ENCODE measurements around the gene ADGRF1. TPM values are rescaled to one million over a fixed set of nuclear protein-coding genes. Genes with fewer than 3 reads are reported as not detected.
"Not testable (repeated sequence)": the region's sequence is repeated elsewhere in the genome, so short reads cannot be mapped to it uniquely, and the experiment has no call there.

The ADGRF1 gene
- total RNA-seq, 1 experiment from 2014 or later: not detected

- no peak for DNase-seq (ENCODE audit: low spot score)
Measured at GRCh38 chr6:47022191-47022590, 19.9 kb downstream of the ADGRF1 start.

GRCh38 chr6:47019941-47020340 lies 22.2 kb downstream of the ADGRF1 start:
- DNase-seq (ENCODE audit: low spot score): no peak

GRCh38 chr6:47016909-47017308 lies 25.2 kb downstream of the ADGRF1 start:
- DNase-seq (ENCODE audit: low spot score): no peak

- no peak for DNase-seq (ENCODE audit: low spot score)
Measured at GRCh38 chr6:47016261-47016660, 25.9 kb downstream of the ADGRF1 start.

GRCh38 chr6:47014401-47014800 lies 27.7 kb downstream of the ADGRF1 start:
- DNase-seq (ENCODE audit: low spot score): no peak

- no peak for DNase-seq (ENCODE audit: low spot score)
Measured at GRCh38 chr6:47009583-47009982, 32.5 kb downstream of the ADGRF1 start.

GRCh38 chr6:47008397-47008763 lies 33.8 kb downstream of the ADGRF1 start:
- DNase-seq (ENCODE audit: low spot score): no peak

GRCh38 chr6:47007657-47008396 lies 34.3 kb downstream of the ADGRF1 start:
- DNase-seq (ENCODE audit: low spot score): no peak

- no peak for DNase-seq (ENCODE audit: low spot score)
Measured at GRCh38 chr6:47005486-47005885, 36.6 kb downstream of the ADGRF1 start.

- DNase-seq (ENCODE audit: low spot score): no peak
Measured at GRCh38 chr6:47004463-47004862, 37.7 kb downstream of the ADGRF1 start.

GRCh38 chr6:47000842-47001241 lies 41.3 kb downstream of the ADGRF1 start:
- DNase-seq (ENCODE audit: low spot score): no peak

- DNase-seq (ENCODE audit: low spot score): no peak
Measured at GRCh38 chr6:46998436-46999017, 43.6 kb downstream of the ADGRF1 start.

- no peak for DNase-seq (ENCODE audit: low spot score)
Measured at GRCh38 chr6:46997646-46998045, 44.5 kb downstream of the ADGRF1 start.

- no peak for DNase-seq (ENCODE audit: low spot score)
Measured at GRCh38 chr6:46996860-46997641, 45.1 kb downstream of the ADGRF1 start.

GRCh38 chr6:46994933-46995332 lies 47.2 kb downstream of the ADGRF1 start:
- no peak for DNase-seq (ENCODE audit: low spot score)

GRCh38 chr6:46993846-46994245 lies 48.3 kb downstream of the ADGRF1 start:
- peak; percentile 66 for DNase-seq (ENCODE audit: low spot score)

- not testable (repeated sequence) for DNase-seq (ENCODE audit: low spot score)
Measured at GRCh38 chr6:46992391-46992790, 49.7 kb downstream of the ADGRF1 start.

GRCh38 chr6:46990818-46991510 lies 51.2 kb downstream of the ADGRF1 start:
- DNase-seq (ENCODE audit: low spot score): peak; percentile 31

GRCh38 chr6:46990031-46990644 lies 52.0 kb downstream of the ADGRF1 start:
- no peak for DNase-seq (ENCODE audit: low spot score)

- no peak for DNase-seq (ENCODE audit: low spot score)
Measured at GRCh38 chr6:46989398-46989797, 52.7 kb downstream of the ADGRF1 start.

- no peak for DNase-seq (ENCODE audit: low spot score)
Measured at GRCh38 chr6:46985943-46986342, 56.2 kb downstream of the ADGRF1 start.

- DNase-seq (ENCODE audit: low spot score): no peak
Measured at GRCh38 chr6:46983007-46983411, 59.1 kb downstream of the ADGRF1 start.

Measured in A172 (cell line).